ENCODE measurements around the gene PRMT7. TPM values are rescaled to one million over a fixed set of nuclear protein-coding genes. Genes with fewer than 3 reads are reported as not detected.

Gene PRMT7
- total and polyA plus RNA-seq, 2 of the 8 experiments (the other 6 are each of a cell fraction or from before 2014, with no cell fraction given) = 48.2 to 49.3 TPM

- ChIA-PET POLR2A (ENCODE audit: partially characterized antibody) (interaction anchor here (1.1 to 1.8 kb wide), 9 partner anchors 10 to 97 kb away, joined by 3 to 7 read pairs (median 4); partner anchors contain the start of genes PRMT7, SLC7A6 and SLC7A6OS), CTCF (ENCODE audit: partially characterized antibody) (interaction anchor here (0.9 to 11.5 kb wide), 10 partner anchors 7 to 149 kb away, joined by 3 to 153 read pairs (median 5); partner anchors contain the start of gene SMPD3)
- Histone ChIP-seq H2BK5ac (ENCODE audit: low read depth, low read length) (no peak overlapping the region), H3K4me2 (ENCODE audit: insufficient read depth in 1 of 2, low read depth in 2 of 2, low read length in 2 of 2) (no peak overlapping the region), H2AFZ (ENCODE audit: low read length) (no peak overlapping the region), H3K36me3 (ENCODE audit: control insufficient read depth in 2 of 4, insufficient read depth in 4 of 4, low read length in 3 of 4) (peaks cover 4 to 19% (median 14%) of the 10 kb centered on the region in 4 experiments; a peak in 5 of 8 replicates), H4K20me1 (replicated peaks in 1 of 2; ENCODE audit: control insufficient read depth in 1 of 2, insufficient read depth in 2 of 2, low read length in 2 of 2) (peaks cover 0 to 3% of the 10 kb centered on the region in 2 experiments), H3K4me1 (replicated peaks in 1 of 4; ENCODE audit: control insufficient read depth in 3 of 4, insufficient read depth in 4 of 4, low read length in 3 of 4) (peaks cover 0 to 3% (median 3%) of the 10 kb centered on the region in 4 experiments; a peak in 2 of 7 replicates), H3K79me2 (ENCODE audit: control insufficient read depth in 1 of 2, insufficient read depth in 2 of 2, low read length in 2 of 2) (no peaks in the 10 kb centered on the region), H2BK20ac (ENCODE audit: low read length) (no peak overlapping the region), H3K27ac (ENCODE audit: low read depth, low read length) (no peak overlapping the region), H3K23me2 (ENCODE audit: low read depth, low read length) (no peaks in the 10 kb centered on the region), H3K4ac (replicated peaks; ENCODE audit: insufficient read length, low read depth, low read length) (no peak overlapping the region), H4K5ac (ENCODE audit: insufficient read length, low read depth, low read length) (no peak overlapping the region), H3K14ac (ENCODE audit: insufficient read length) (no peak overlapping the region), H2BK12ac (ENCODE audit: low read depth, low read length) (no peak overlapping the region), H3K79me1 (ENCODE audit: low read depth, low read length) (no peaks in the 10 kb centered on the region), H3K56ac (replicated peaks; ENCODE audit: insufficient read length, low read depth, low read length) (no peak overlapping the region), H4K91ac (replicated peaks; ENCODE audit: insufficient read length, low read length) (no peak overlapping the region), H4K8ac (ENCODE audit: extremely low read depth, insufficient read depth, low read length) (no peak overlapping the region), H3K23ac (ENCODE audit: insufficient read length) (no peak overlapping the region), H3K18ac (ENCODE audit: extremely low read depth, low read length) (no peak overlapping the region), H2BK120ac (replicated peaks; ENCODE audit: low read depth, low read length) (no peak overlapping the region), H3K27me3 (replicated peaks in 1 of 4; ENCODE audit: control insufficient read depth in 3 of 4, extremely low read depth in 1 of 4, insufficient read depth in 3 of 4, low read length in 3 of 4) (no peaks in the 10 kb centered on the region), H2BK15ac (ENCODE audit: low read length) (no peak overlapping the region), H3K9ac (replicated peaks in 1 of 4; ENCODE audit: extremely low read depth in 1 of 4, low read depth in 3 of 4, low read length in 3 of 4) (no peak overlapping the region), H3K9me3 (ENCODE audit: insufficient read depth in 2 of 2, low read depth in 1 of 2, low read length in 1 of 2) (no peaks in the 10 kb centered on the region), H2AK5ac (ENCODE audit: low read depth, low read length) (no peak overlapping the region), H3K4me3 (ENCODE audit: extremely low read depth in 1 of 4, insufficient read depth in 2 of 4, low read depth in 3 of 4, low read length in 4 of 4) (no peak overlapping the region)
- FAIRE-seq = no peak
- WGBS, 2 experiments (ENCODE audit: extremely low coverage in 1 of 2, insufficient coverage in 1 of 2, insufficient read length in 1 of 2, insufficient replicate concordance in 2 of 2, low coverage in 1 of 2, low lambda C conversion rate in 2 of 2, missing lambda C conversion rate in 1 of 2) = 93% methylated on average over 18 of the region's 18 CpGs; no CpG with 5 or more reads in 1 of the 2 experiments
- DNase-seq (ENCODE audit: low read depth in 1 of 2, low spot score in 2 of 2) = no peak
- TF ChIP-seq SRF (IDR thresholded peaks at IDR 0.05; ENCODE audit: low read depth, low read length) (no peak), CEBPB (IDR thresholded peaks at IDR 0.05; ENCODE audit: low read depth, low read length) (no peak), SAP30 (IDR thresholded peaks at IDR 0.05; ENCODE audit: insufficient read depth, insufficient replicate concordance, low read length) (no peak), BCL11A (IDR thresholded peaks at IDR 0.05; ENCODE audit: low read depth in 2 of 2, low read length in 2 of 2) (no peak), CTCF (IDR thresholded peaks at IDR 0.05; ENCODE audit: control extremely low read depth in 1 of 3, insufficient read depth in 1 of 3, low read depth in 1 of 3, low read length in 3 of 3) (no peak), ASH2L (IDR thresholded peaks at IDR 0.05; ENCODE audit: low read length) (no peak), TAF7 (optimal IDR thresholded peaks at IDR 0.05; ENCODE audit: borderline replicate concordance, low read depth, low read length) (no peak), TEAD4 (IDR thresholded peaks at IDR 0.05; ENCODE audit: low read depth, low read length) (no peak), JUN (IDR thresholded peaks at IDR 0.05; ENCODE audit: low read depth, low read length) (no peak), TBP (IDR thresholded peaks at IDR 0.05; ENCODE audit: low read depth, low read length) (no peak), CTBP2 (IDR thresholded peaks at IDR 0.05; ENCODE audit: borderline replicate concordance, insufficient read depth, insufficient read length, low read length) (no peak)
Observed at GRCh38 chr16:68360547-68360946, 49.7 kb downstream of the PRMT7 start.
